Measurements from ENCODE around the gene FGF8.

The FGF8 gene

GRCh38 chr10:101780187-101780817, 4.4 kb upstream of the FGF8 start:
- Histone ChIP-seq H3K27me3 (peaks cover 12% of the 10 kb centered on the region), H3K4me1 (peaks cover 7% of the 10 kb centered on the region), H3K4me3 (ENCODE audit: low read depth, low read length) (no peak overlapping the region), H3K9me3 (no peaks in the 10 kb centered on the region), H3K36me3 (no peaks in the 10 kb centered on the region; the same call in none of the 2 replicates)
- no peak for DNase-seq
- no peak for TF ChIP-seq CTCF (IDR thresholded peaks at IDR 0.05; ENCODE audit: low read depth, low read length)

GRCh38 chr10:101779544-101780186, 3.8 kb upstream of the FGF8 start:
- Histone ChIP-seq H3K4me3 (ENCODE audit: low read depth, low read length) (peak overlapping the region; percentile 45), H3K4me1 (peaks cover 4% of the 10 kb centered on the region), H3K27me3 (peaks cover 18% of the 10 kb centered on the region), H3K9me3 (no peaks in the 10 kb centered on the region), H3K36me3 (no peaks in the 10 kb centered on the region; the same call in 1 of the 2 replicates)
- TF ChIP-seq CTCF (IDR thresholded peaks at IDR 0.05; ENCODE audit: low read depth, low read length) = peak; percentile 69
- peak; percentile 87 for DNase-seq

- Histone ChIP-seq H3K36me3 (no peaks in the 10 kb centered on the region; the same call in 1 of the 2 replicates), H3K4me1 (peaks cover 4% of the 10 kb centered on the region), H3K27me3 (peaks cover 25% of the 10 kb centered on the region), H3K9me3 (no peaks in the 10 kb centered on the region), H3K4me3 (ENCODE audit: low read depth, low read length) (peak overlapping the region; percentile 45)
- peak; percentile 44 for DNase-seq
- TF ChIP-seq CTCF (IDR thresholded peaks at IDR 0.05; ENCODE audit: low read depth, low read length) = no peak
These were observed 3.0 kb upstream of the FGF8 start for GRCh38 chr10:101778781-101779543.

- Histone ChIP-seq H3K36me3 (no peaks in the 10 kb centered on the region; the same call in 1 of the 2 replicates), H3K9me3 (no peaks in the 10 kb centered on the region), H3K27me3 (peaks cover 25% of the 10 kb centered on the region), H3K4me1 (peaks cover 4% of the 10 kb centered on the region), H3K4me3 (ENCODE audit: low read depth, low read length) (no peak overlapping the region)
- TF ChIP-seq CTCF (IDR thresholded peaks at IDR 0.05; ENCODE audit: low read depth, low read length) = no peak
- DNase-seq = no peak
These were observed 2.4 kb upstream of the FGF8 start for GRCh38 chr10:101778151-101778780.

GRCh38 chr10:101777619-101778145, 1.8 kb upstream of the FGF8 start:
- Histone ChIP-seq H3K9me3 (no peaks in the 10 kb centered on the region), H3K27me3 (peaks cover 26% of the 10 kb centered on the region), H3K4me1 (peaks cover 4% of the 10 kb centered on the region), H3K36me3 (no peaks in the 10 kb centered on the region; the same call in 1 of the 2 replicates), H3K4me3 (ENCODE audit: low read depth, low read length) (no peak overlapping the region)
- TF ChIP-seq CTCF (IDR thresholded peaks at IDR 0.05; ENCODE audit: low read depth, low read length) = no peak
- no peak for DNase-seq

Measured in BE2C (cell line).